Activated CD4-positive, alpha-beta memory T cell treated with anti-CD3 and anti-CD28 coated beads for 36 hours (primary cell): ENCODE results near the gene CDR2. TPM values are rescaled to one million over a fixed set of nuclear protein-coding genes. Genes with fewer than 3 reads are reported as not detected.
"Not testable (repeated sequence)": the region's sequence is repeated elsewhere in the genome, so short reads cannot be mapped to it uniquely, and the experiment has no call there.

ENCODE experiments used
- CTCF ChIA-PET: fragments of 350-600 bp; sonication (Branson Sonifier 250); formaldehyde crosslinking; loops from one replicate; lab custom pipeline; 2021; ENCODE audit warnings: antibody characterized with exemption, inconsistent platforms; lab: Charles Lee
- POLR2A ChIA-PET: fragments of 350-600 bp; sonication (Branson Sonifier 250); formaldehyde crosslinking; loops from one replicate; lab custom pipeline; 2021; ENCODE audit warnings: antibody characterized with exemption; lab: Charles Lee
- DNase-seq: peaks from one replicate; pipeline ENCODE4 v3.0.0-alpha.2; 2020
- H3K27ac Mint-ChIP-seq: one replicate; pipeline ENCODE4 v1.8.0; 2021; ENCODE audit warnings: mixed read lengths
- H3K27me3 Mint-ChIP-seq: one replicate; pipeline ENCODE4 v1.8.0; 2021; ENCODE audit warnings: mixed read lengths
- H3K36me3 Mint-ChIP-seq: one replicate; pipeline ENCODE4 v1.8.0; 2021; ENCODE audit warnings: mixed read lengths
- H3K4me1 Mint-ChIP-seq: one replicate; pipeline ENCODE4 v1.8.0; 2021; ENCODE audit warnings: low read depth, mixed read lengths
- H3K4me3 Mint-ChIP-seq: one replicate; pipeline ENCODE4 v1.8.0; 2021; ENCODE audit warnings: mild to moderate bottlenecking, mixed read lengths
- H3K9me3 Mint-ChIP-seq: one replicate; pipeline ENCODE4 v1.8.0; 2021; ENCODE audit warnings: mixed read lengths
- intact Hi-C: fragments of 100-400 bp; cut with micrococcal nuclease; formaldehyde crosslinking; loops from one replicate; pipeline ENCODE4 v1.15.1; 2023
- total RNA-seq, 2 experiments: library from RNA; stranded (reverse); gene quantifications; one replicate each; pipeline ENCODE4 v1.2.3, GENCODE V29; 2021

The CDR2 gene
- 10 to 100 TPM; 44.0 to 44.4 TPM for total RNA-seq

- Mint-ChIP-seq H3K27ac (peak within 1 kb of the TSS; percentile 93), H3K9me3 (no peaks in the 10 kb centered on the region), H3K27me3 (no peaks in the 10 kb centered on the region), H3K36me3 (peaks cover 13% of the 10 kb centered on the region), H3K4me1 (peaks cover 37% of the 10 kb centered on the region), H3K4me3 (peak within 1 kb of the TSS; percentile 89)
- intact Hi-C loops = loop anchor here (1.0 to 5.0 kb wide), 4 partner anchors 16 to 182 kb away; no protein-coding TSS in a partner anchor
- ChIA-PET POLR2A (interaction anchor here (0.7 to 1.5 kb wide), 4 partner anchors 10 to 182 kb away, joined by 3 to 7 read pairs (median 4); no protein-coding TSS in a partner anchor), CTCF (interaction anchor here (0.6 to 2.4 kb wide), 4 partner anchors 11 to 1186 kb away, joined by 3 to 8 read pairs (median 4); no protein-coding TSS in a partner anchor)
- peak; percentile 99 for DNase-seq
Measured at GRCh38 chr16:22374311-22375116, at the start of gene CDR2. Gene CDR2, minus strand, starts transcription at chr16:22374619. Its CDS starts 310 bp downstream, at chr16:22374309.

- POLR2A ChIA-PET = no interaction called here
Measured at GRCh38 chr16:22423716-22424115, 49.3 kb upstream of the CDR2 start.

GRCh38 chr16:22421136-22421535 lies 46.7 kb upstream of the CDR2 start:
- POLR2A ChIA-PET = no interaction called here
- no peak overlapping the region for H3K4me3 Mint-ChIP-seq
- CTCF ChIA-PET = interaction anchor here (0.6 kb wide), 1 partner anchor 421 kb away, joined by 3 read pairs; no protein-coding TSS in a partner anchor
- DNase-seq = no peak
- no peaks in the 10 kb centered on the region for H3K9me3 Mint-ChIP-seq
- H3K4me1 Mint-ChIP-seq = peaks cover 3% of the 10 kb centered on the region
- H3K27me3 Mint-ChIP-seq = no peaks in the 10 kb centered on the region
- H3K36me3 Mint-ChIP-seq = peaks cover 37% of the 10 kb centered on the region
- intact Hi-C loops = no loop called here
- H3K27ac Mint-ChIP-seq = no peak overlapping the region

More at GRCh38 chr16:22423716-22424115, 49.3 kb upstream of the CDR2 start:
- intact Hi-C loops = no loop called here
- CTCF ChIA-PET = no interaction called here
- Mint-ChIP-seq H3K9me3 (no peaks in the 10 kb centered on the region), H3K27me3 (no peaks in the 10 kb centered on the region), H3K27ac (no peak overlapping the region), H3K4me1 (peaks cover 3% of the 10 kb centered on the region), H3K36me3 (peaks cover 34% of the 10 kb centered on the region), H3K4me3 (no peak overlapping the region)
- DNase-seq = no peak

GRCh38 chr16:22420606-22421135 lies 46.3 kb upstream of the CDR2 start:
- peaks cover 3% of the 10 kb centered on the region for H3K4me1 Mint-ChIP-seq
- H3K36me3 Mint-ChIP-seq = peaks cover 33% of the 10 kb centered on the region
- POLR2A ChIA-PET = no interaction called here
- no peaks in the 10 kb centered on the region for H3K27me3 Mint-ChIP-seq
- no peaks in the 10 kb centered on the region for H3K9me3 Mint-ChIP-seq
- DNase-seq = no peak
- H3K27ac Mint-ChIP-seq = no peak overlapping the region
- intact Hi-C loops = no loop called here
- CTCF ChIA-PET = interaction anchor here (0.6 kb wide), 1 partner anchor 420 kb away, joined by 3 read pairs; no protein-coding TSS in a partner anchor
- no peak overlapping the region for H3K4me3 Mint-ChIP-seq

- no peak overlapping the region for H3K4me3 Mint-ChIP-seq
- POLR2A ChIA-PET = no interaction called here
- H3K27me3 Mint-ChIP-seq = no peaks in the 10 kb centered on the region
- no peaks in the 10 kb centered on the region for H3K9me3 Mint-ChIP-seq
- H3K27ac Mint-ChIP-seq = no peak overlapping the region
- no peak for DNase-seq
- H3K4me1 Mint-ChIP-seq = peaks cover 2% of the 10 kb centered on the region
- intact Hi-C loops = no loop called here
- CTCF ChIA-PET = no interaction called here
- peaks cover 31% of the 10 kb centered on the region for H3K36me3 Mint-ChIP-seq
Measured at GRCh38 chr16:22419908-22420307, 45.5 kb upstream of the CDR2 start.

GRCh38 chr16:22418826-22419225 lies 44.4 kb upstream of the CDR2 start:
- intact Hi-C loops = no loop called here
- Mint-ChIP-seq H3K9me3 (no peaks in the 10 kb centered on the region), H3K4me3 (no peak overlapping the region)

GRCh38 chr16:22417798-22418197 lies 43.4 kb upstream of the CDR2 start:
- DNase-seq, H3K4me1 Mint-ChIP-seq, H3K27me3 Mint-ChIP-seq, POLR2A ChIA-PET, H3K9me3 Mint-ChIP-seq, H3K4me3 Mint-ChIP-seq, H3K27ac Mint-ChIP-seq, intact Hi-C loops: not testable (repeated sequence)
- CTCF ChIA-PET = interaction anchor here (0.7 kb wide), 1 partner anchor 1654 kb away, joined by 3 read pairs; the partner anchor contains the start of gene ACSM3
- H3K36me3 Mint-ChIP-seq = peaks cover 17% of the 10 kb centered on the region

More at GRCh38 chr16:22418826-22419225, 44.4 kb upstream of the CDR2 start:
- Mint-ChIP-seq H3K27me3 (no peaks in the 10 kb centered on the region), H3K4me1 (no peaks in the 10 kb centered on the region), H3K36me3 (peaks cover 25% of the 10 kb centered on the region), H3K27ac (no peak overlapping the region)
- DNase-seq = no peak
- ChIA-PET POLR2A (no interaction called here), CTCF (no interaction called here)

- POLR2A ChIA-PET = no interaction called here
- no peak overlapping the region for H3K4me3 Mint-ChIP-seq
- H3K27me3 Mint-ChIP-seq = no peaks in the 10 kb centered on the region
- H3K4me1 Mint-ChIP-seq = no peaks in the 10 kb centered on the region
- CTCF ChIA-PET = interaction anchor here (0.7 kb wide), 1 partner anchor 1653 kb away, joined by 3 read pairs; the partner anchor contains the start of gene ACSM3
- no peak overlapping the region for H3K27ac Mint-ChIP-seq
- intact Hi-C loops = no loop called here
- no peak for DNase-seq
- H3K36me3 Mint-ChIP-seq = peaks cover 16% of the 10 kb centered on the region
- no peaks in the 10 kb centered on the region for H3K9me3 Mint-ChIP-seq
Measured at GRCh38 chr16:22417019-22417418, 42.6 kb upstream of the CDR2 start.

GRCh38 chr16:22413819-22414218 lies 39.4 kb upstream of the CDR2 start:
- no peak for DNase-seq
- intact Hi-C loops = no loop called here
- no peaks in the 10 kb centered on the region for H3K27me3 Mint-ChIP-seq
- CTCF ChIA-PET = no interaction called here
- POLR2A ChIA-PET = no interaction called here
- peaks cover 4% of the 10 kb centered on the region for H3K36me3 Mint-ChIP-seq
- no peaks in the 10 kb centered on the region for H3K9me3 Mint-ChIP-seq
- H3K4me3 Mint-ChIP-seq = no peak overlapping the region
- H3K4me1 Mint-ChIP-seq = no peaks in the 10 kb centered on the region
- no peak overlapping the region for H3K27ac Mint-ChIP-seq

GRCh38 chr16:22407486-22407885 lies 33.1 kb upstream of the CDR2 start:
- H3K9me3 Mint-ChIP-seq = no peaks in the 10 kb centered on the region
- no peak for DNase-seq
- CTCF ChIA-PET = interaction anchor here (0.6 kb wide), 1 partner anchor 64 kb away, joined by 3 read pairs; no protein-coding TSS in a partner anchor

GRCh38 chr16:22402191-22402590 lies 27.8 kb upstream of the CDR2 start:
- POLR2A ChIA-PET = no interaction called here
- intact Hi-C loops = no loop called here
- Mint-ChIP-seq H3K27ac (no peak overlapping the region), H3K27me3 (no peaks in the 10 kb centered on the region), H3K4me3 (no peak overlapping the region), H3K9me3 (no peaks in the 10 kb centered on the region), H3K4me1 (no peaks in the 10 kb centered on the region), H3K36me3 (no peaks in the 10 kb centered on the region)
- CTCF ChIA-PET = no interaction called here
- DNase-seq = no peak

More at GRCh38 chr16:22407486-22407885, 33.1 kb upstream of the CDR2 start:
- intact Hi-C loops = no loop called here
- no peaks in the 10 kb centered on the region for H3K36me3 Mint-ChIP-seq
- no peaks in the 10 kb centered on the region for H3K4me1 Mint-ChIP-seq
- no peak overlapping the region for H3K4me3 Mint-ChIP-seq
- POLR2A ChIA-PET = no interaction called here
- no peaks in the 10 kb centered on the region for H3K27me3 Mint-ChIP-seq
- no peak overlapping the region for H3K27ac Mint-ChIP-seq

GRCh38 chr16:22400900-22401299 lies 26.5 kb upstream of the CDR2 start:
- Mint-ChIP-seq H3K27me3 (no peaks in the 10 kb centered on the region), H3K4me3 (no peak overlapping the region), H3K4me1 (no peaks in the 10 kb centered on the region), H3K27ac (no peak overlapping the region), H3K9me3 (no peaks in the 10 kb centered on the region), H3K36me3 (no peaks in the 10 kb centered on the region)
- CTCF ChIA-PET = no interaction called here
- DNase-seq = no peak
- intact Hi-C loops = no loop called here
- POLR2A ChIA-PET = no interaction called here
